ENCODE data around the gene CNOT2.

Gene CNOT2

GRCh38 chr12:70400124-70400523 is 156.9 kb downstream of the CNOT2 start:
- TF ChIP-seq, protein P1, sequence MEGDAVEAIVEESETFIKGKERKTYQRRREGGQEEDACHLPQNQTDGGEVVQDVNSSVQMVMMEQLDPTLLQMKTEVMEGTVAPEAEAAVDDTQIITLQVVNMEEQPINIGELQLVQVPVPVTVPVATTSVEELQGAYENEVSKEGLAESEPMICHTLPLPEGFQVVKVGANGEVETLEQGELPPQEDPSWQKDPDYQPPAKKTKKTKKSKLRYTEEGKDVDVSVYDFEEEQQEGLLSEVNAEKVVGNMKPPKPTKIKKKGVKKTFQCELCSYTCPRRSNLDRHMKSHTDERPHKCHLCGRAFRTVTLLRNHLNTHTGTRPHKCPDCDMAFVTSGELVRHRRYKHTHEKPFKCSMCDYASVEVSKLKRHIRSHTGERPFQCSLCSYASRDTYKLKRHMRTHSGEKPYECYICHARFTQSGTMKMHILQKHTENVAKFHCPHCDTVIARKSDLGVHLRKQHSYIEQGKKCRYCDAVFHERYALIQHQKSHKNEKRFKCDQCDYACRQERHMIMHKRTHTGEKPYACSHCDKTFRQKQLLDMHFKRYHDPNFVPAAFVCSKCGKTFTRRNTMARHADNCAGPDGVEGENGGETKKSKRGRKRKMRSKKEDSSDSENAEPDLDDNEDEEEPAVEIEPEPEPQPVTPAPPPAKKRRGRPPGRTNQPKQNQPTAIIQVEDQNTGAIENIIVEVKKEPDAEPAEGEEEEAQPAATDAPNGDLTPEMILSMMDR (IDR thresholded peaks at IDR 0.05; ENCODE audit: insufficient read depth, low read depth, low read length, missing control alignments): no peak
- no peak for DNase-seq (ENCODE audit: low read depth)
- no peak overlapping the region for H3K4me3 ChIP-seq (ENCODE audit: low read depth, low read length)

DNA sequence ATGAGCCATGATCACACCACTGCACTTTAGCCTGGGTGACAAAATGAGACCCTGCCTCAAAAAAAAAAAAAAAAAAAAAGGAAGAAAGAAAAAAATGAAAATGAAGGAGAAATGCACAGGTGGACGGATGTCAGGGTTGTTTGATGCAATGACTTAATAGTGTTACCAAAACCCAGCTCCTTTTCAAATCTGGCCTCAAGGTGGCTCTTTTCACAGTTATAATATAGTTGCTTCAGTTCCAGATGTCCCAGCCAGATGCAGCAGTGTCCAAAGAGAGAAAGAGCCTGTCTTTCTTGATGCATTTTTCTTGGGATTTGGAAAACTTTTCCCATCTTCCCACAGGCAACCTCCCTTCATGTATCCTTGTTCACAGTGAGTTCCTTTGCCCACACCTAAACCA is 159.4 kb downstream of the CNOT2 start:
- no peak overlapping the region for H3K4me3 ChIP-seq (ENCODE audit: low read depth, low read length)
- DNase-seq (ENCODE audit: low read depth): no peak
- TF ChIP-seq, protein P1 (IDR thresholded peaks at IDR 0.05; ENCODE audit: insufficient read depth, low read depth, low read length, missing control alignments): no peak

DNA sequence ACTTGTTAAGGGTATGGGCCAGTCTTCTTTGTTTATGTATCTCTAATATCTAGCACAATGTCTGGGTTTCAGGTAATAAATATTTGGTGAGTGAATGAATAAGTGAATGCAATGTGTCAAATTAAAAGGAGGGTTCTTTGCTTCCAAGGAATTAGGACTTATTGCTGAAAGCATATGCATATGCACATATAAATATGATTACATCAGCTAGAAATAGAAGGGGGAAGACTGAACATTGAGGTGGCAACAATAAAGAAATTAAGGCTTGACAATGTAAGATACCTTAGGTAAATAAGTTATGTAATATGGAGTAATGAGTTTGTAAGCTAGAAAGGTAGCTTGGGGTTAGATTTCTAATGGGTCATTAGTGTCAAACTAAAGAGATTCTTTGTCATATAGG is 160.6 kb downstream of the CNOT2 start:
- TF ChIP-seq, protein P1 (IDR thresholded peaks at IDR 0.05; ENCODE audit: insufficient read depth, low read depth, low read length, missing control alignments): no peak
- no peak for DNase-seq (ENCODE audit: low read depth)
- H3K4me3 ChIP-seq (ENCODE audit: low read depth, low read length): no peak overlapping the region
